Measurements from ENCODE around the gene NRAS.

DNA sequence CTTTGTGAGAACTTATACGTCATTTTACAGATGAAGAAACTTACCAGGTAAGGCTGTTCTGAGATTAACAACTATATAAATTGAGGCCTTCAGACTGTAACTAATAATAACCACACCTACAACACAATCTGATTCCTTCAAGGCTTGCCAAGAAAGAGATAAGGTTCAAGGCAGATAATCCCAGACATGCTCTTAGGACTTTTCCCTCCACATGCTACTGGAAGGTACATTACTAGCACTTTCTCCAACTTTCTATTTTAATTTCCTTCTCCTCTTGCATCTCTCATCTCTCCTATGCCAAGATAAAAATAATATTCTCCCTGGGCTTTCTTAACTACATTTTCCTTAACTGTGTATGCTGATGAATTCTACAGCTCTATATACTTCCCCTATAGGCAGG, 18.9 kb upstream of the NRAS start:
- TF ChIP-seq, protein P1, sequence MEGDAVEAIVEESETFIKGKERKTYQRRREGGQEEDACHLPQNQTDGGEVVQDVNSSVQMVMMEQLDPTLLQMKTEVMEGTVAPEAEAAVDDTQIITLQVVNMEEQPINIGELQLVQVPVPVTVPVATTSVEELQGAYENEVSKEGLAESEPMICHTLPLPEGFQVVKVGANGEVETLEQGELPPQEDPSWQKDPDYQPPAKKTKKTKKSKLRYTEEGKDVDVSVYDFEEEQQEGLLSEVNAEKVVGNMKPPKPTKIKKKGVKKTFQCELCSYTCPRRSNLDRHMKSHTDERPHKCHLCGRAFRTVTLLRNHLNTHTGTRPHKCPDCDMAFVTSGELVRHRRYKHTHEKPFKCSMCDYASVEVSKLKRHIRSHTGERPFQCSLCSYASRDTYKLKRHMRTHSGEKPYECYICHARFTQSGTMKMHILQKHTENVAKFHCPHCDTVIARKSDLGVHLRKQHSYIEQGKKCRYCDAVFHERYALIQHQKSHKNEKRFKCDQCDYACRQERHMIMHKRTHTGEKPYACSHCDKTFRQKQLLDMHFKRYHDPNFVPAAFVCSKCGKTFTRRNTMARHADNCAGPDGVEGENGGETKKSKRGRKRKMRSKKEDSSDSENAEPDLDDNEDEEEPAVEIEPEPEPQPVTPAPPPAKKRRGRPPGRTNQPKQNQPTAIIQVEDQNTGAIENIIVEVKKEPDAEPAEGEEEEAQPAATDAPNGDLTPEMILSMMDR (tag by site-specific recombination; IDR thresholded peaks at IDR 0.05) = no peak
- TF ChIP-seq ZNF776 (tag by site-specific recombination; IDR thresholded peaks at IDR 0.05; ENCODE audit: borderline replicate concordance) (no peak), ZNF768 (tag by site-specific recombination; IDR thresholded peaks at IDR 0.05) (no peak), ZNF175 (tag by site-specific recombination; IDR thresholded peaks at IDR 0.05) (no peak), ZXDB (tag by site-specific recombination; IDR thresholded peaks at IDR 0.05) (no peak), ZNF610 (tag by site-specific recombination; IDR thresholded peaks at IDR 0.05; ENCODE audit: borderline replicate concordance) (no peak)
